IPS DF 6.9 (cell line): ENCODE results near the gene C8A.

Experiments used
- DNase-seq: peaks from one replicate; pipeline ENCODE4 v3.0.0-alpha.2; 2013; ENCODE audit warnings: low read depth, low spot score
- H3K27ac ChIP-seq: one replicate; pipeline ENCODE4 v1.5.1; 2013; ENCODE audit warnings: low read length, control low read depth
- H3K27me3 ChIP-seq: 2 replicates; pipeline ENCODE4 v1.6.1; 2013; ENCODE audit warnings: mild to moderate bottlenecking, low read length; ENCODE audit not compliant: control insufficient read depth, insufficient read depth
- H3K36me3 ChIP-seq: 2 replicates; pipeline ENCODE4 v1.6.1; 2013; ENCODE audit warnings: low read length; ENCODE audit not compliant: control insufficient read depth, insufficient read depth
- H3K4me1 ChIP-seq: 2 replicates; pipeline ENCODE4 v1.6.1; 2013; ENCODE audit warnings: low read length; ENCODE audit not compliant: control insufficient read depth, insufficient read depth
- H3K4me3 ChIP-seq: 2 replicates; pipeline ENCODE4 v1.5.1; 2013; ENCODE audit warnings: mild to moderate bottlenecking, low read length
- H3K9me3 ChIP-seq: 2 replicates; pipeline ENCODE4 v1.6.1; 2013; ENCODE audit warnings: low read length, inconsistent platforms; ENCODE audit not compliant: control insufficient read depth, insufficient read depth
- WGBS: extraction: QIAGEN DNeasy Blood & Tissue Kit; methylation state at CpG from one replicate; pipeline ENCODE4 v1.1.7; 2013; ENCODE audit warnings: mixed read lengths, missing lambda C conversion rate; ENCODE audit not compliant: insufficient read length, insufficient coverage; 5-methylcytosine and 5-hydroxymethylcytosine counted together

The C8A gene

DNA sequence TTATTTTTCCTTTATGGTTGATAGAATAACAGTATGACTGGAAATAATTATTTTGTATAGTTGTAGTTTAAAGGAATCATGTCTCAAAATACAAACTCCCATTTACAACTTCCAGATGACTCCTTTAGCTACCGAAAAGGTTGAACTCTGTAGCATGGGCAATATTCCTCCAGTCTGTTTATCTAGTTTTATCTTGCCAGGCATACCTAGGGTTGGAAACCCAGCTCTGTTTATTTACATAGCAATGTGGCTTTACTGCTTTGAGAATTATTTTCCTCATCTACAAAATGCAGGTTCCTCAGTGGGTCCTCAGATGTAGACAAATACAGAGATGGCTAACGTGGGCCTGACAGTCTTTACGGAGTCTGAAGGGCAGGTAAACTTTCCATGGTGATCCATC is 51.1 kb downstream of the C8A start:
- Histone ChIP-seq H3K27me3 (no peaks in the 10 kb centered on the region), H3K36me3 (no peaks in the 10 kb centered on the region), H3K4me3 (no peak overlapping the region), H3K9me3 (no peaks in the 10 kb centered on the region), H3K27ac (no peak overlapping the region), H3K4me1 (no peaks in the 10 kb centered on the region)
- no CpG with 5 or more reads among the region's 3 CpGs for WGBS
- DNase-seq, result no peak

DNA sequence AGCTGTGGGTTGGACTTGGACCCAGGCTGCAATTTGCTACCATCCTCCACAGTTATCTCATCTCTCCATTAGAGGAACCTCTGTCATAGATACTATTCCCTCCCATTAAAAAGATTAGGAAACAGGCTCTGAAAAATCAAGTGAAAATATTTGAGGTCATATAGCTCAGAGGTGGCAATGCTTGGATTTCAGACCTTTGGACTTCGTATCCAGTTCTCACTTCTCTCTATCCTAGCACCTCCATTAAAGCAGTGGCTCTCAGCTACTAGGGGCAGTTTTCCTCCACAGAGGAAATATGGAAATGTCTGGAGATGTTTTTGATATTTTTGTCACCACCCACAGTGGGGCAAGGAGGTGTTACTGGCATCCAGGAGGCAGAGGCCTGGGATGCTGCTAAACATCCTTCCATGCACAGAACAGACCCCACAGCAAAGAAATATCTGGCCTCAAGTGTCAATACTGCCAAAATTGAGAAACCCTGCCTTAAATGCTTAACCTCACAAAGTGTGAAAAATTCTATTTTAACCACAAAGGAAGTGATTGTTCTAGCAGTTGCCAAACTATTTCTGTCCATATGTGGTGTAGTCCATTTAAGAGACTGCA is 54.1 kb downstream of the C8A start:
- H3K36me3 ChIP-seq, result no peaks in the 10 kb centered on the region
- H3K4me3 ChIP-seq, result no peak overlapping the region
- WGBS, result no CpG with 5 or more reads among the region's 1 CpG
- H3K4me1 ChIP-seq, result no peaks in the 10 kb centered on the region
- no peak for DNase-seq
- H3K9me3 ChIP-seq, result no peaks in the 10 kb centered on the region
- H3K27ac ChIP-seq, result no peak overlapping the region
- H3K27me3 ChIP-seq, result no peaks in the 10 kb centered on the region

DNA sequence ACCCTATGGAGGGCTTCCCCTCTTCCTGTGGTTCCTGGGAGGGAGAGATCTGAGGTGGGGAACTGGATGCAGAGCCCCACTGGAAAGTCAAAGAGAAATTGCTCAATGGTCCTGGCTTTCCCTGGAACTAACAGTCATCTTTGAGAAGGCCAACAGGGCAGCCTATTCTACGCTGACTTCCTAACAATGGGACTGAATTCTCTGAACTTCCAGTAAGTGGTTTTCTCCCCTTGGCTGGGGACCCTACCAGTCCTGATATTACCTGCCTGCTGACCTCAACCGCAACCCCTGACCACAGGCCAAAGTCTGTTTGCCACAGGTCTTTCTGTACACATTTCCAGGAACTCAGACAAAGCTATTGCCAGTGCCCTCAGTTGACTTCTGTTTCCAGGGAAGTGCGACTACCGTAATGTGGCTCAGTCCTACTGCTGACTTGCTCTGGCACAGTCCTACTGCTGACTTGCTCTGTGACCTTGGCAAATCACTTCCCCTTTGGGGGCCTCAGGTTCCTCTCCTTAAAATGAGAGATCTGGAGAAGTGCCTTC is 55.9 kb downstream of the C8A start:
- DNase-seq, result no peak
- Histone ChIP-seq H3K27ac (no peak overlapping the region), H3K9me3 (no peaks in the 10 kb centered on the region), H3K4me1 (no peaks in the 10 kb centered on the region), H3K4me3 (no peak overlapping the region), H3K27me3 (no peaks in the 10 kb centered on the region), H3K36me3 (no peaks in the 10 kb centered on the region)
- no CpG with 5 or more reads among the region's 4 CpGs for WGBS

DNA sequence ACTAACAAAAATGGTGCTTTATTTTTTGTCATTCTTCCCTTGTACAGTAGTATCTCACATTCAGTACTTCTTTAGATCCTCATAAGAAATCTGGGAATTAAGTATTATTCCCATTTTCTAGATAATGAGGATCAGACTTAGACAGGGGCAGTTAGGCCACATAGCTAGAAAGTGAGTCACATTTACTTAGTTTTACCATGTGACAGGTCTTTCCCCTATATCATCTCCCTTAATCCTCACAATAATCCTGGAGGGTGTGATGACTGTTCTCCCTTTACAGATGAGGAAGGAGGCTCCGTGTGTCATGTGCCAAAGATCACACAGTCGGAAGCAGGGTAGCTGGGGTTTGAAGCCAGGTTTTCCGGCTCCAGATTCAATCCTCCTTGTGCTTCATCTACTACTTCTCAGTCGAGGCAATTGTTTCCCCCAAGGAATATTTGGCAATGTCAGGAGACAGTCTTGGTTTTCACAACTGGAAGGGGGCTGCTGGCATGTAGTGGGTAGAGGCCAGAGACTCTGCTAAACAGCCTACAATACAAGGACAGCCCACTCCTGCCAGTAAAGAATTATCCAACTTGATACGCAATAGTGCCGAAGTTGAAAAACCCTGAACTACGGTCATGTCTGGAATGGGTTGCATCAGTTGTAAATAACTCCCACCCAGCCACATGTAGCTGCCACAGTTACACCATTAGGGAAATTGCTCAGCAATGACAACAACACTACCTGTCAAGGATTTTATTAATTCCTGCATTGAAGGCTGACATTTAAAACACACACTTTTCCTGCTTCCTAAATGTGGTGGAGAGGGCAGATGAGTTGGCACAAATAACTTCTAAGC is 56.7 kb downstream of the C8A start:
- Histone ChIP-seq H3K27ac (no peak overlapping the region), H3K9me3 (no peaks in the 10 kb centered on the region), H3K27me3 (no peaks in the 10 kb centered on the region), H3K4me3 (no peak overlapping the region), H3K4me1 (no peaks in the 10 kb centered on the region), H3K36me3 (no peaks in the 10 kb centered on the region)
- DNase-seq, result no peak
- no CpG with 5 or more reads among the region's 7 CpGs for WGBS

DNA sequence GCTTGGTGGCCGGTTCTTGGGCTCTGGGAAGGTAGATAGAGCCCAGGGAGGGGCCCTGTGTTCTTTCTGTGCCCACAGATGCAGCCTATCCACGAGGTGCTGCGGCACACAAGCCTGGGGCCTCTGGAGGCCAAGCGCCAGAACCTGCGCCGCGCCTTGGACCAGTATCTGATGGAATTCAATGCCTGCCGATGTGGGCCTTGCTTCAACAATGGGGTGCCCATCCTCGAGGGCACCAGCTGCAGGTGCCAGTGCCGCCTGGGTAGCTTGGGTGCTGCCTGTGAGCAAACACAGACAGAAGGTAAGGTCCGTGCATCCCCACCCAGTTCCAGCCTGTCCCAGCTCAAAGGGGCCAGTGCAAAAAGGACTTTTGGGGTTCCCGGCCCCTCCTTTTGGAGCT is 57.7 kb downstream of the C8A start:
- H3K4me1 ChIP-seq, result no peaks in the 10 kb centered on the region
- H3K4me3 ChIP-seq, result no peak overlapping the region
- no peak overlapping the region for H3K27ac ChIP-seq
- no CpG with 5 or more reads among the region's 12 CpGs for WGBS
- no peak for DNase-seq
- H3K27me3 ChIP-seq, result no peaks in the 10 kb centered on the region
- H3K36me3 ChIP-seq, result no peaks in the 10 kb centered on the region
- no peaks in the 10 kb centered on the region for H3K9me3 ChIP-seq

DNA sequence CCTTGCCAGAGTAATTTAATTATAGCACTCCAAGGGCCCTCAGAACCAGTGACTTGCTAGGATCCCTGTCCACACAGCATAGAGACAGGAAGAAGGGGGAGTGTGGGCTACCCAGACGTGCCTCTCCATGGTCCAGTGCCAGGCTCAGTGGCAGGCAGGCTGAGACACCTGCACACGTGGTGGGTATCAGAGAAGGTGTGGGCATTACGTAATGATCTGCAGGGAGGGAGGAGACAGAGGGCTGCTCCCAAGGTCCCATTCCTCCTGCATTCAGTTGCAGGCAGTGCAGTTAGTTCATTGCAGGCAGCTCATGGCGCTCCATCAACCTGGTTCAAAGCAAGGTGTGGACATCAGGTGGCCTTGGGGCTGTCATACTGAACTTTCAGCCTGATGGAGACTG is 61.4 kb downstream of the C8A start:
- no peak overlapping the region for H3K27ac ChIP-seq
- H3K9me3 ChIP-seq, result no peaks in the 10 kb centered on the region
- H3K27me3 ChIP-seq, result no peaks in the 10 kb centered on the region
- no peaks in the 10 kb centered on the region for H3K36me3 ChIP-seq
- H3K4me1 ChIP-seq, result no peaks in the 10 kb centered on the region
- no peak for DNase-seq
- no peak overlapping the region for H3K4me3 ChIP-seq
- WGBS, result no CpG with 5 or more reads among the region's 4 CpGs

DNA sequence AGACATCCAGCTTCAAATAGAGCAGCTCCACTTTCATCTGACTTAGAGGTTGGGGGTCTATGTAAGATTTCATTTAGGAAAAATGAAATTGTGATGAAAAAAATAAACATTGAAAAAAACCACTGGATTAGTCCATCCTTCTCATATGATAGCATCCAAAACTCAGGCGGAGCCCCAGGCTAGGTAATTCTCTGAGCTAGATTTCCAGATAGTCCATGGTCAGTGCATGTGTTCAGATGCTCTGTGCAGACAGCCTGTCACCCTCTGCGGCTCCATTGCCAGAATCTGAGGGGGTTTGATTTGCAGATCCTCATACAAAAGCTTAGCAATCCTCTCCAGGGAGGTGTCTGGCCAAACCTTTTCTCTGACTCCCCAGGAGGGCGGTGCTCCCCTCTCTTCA is 62.0 kb downstream of the C8A start:
- Histone ChIP-seq H3K4me3 (no peak overlapping the region), H3K4me1 (no peaks in the 10 kb centered on the region), H3K27me3 (no peaks in the 10 kb centered on the region), H3K36me3 (no peaks in the 10 kb centered on the region), H3K27ac (no peak overlapping the region), H3K9me3 (no peaks in the 10 kb centered on the region)
- no CpG with 5 or more reads among the region's 3 CpGs for WGBS
- DNase-seq, result no peak

DNA sequence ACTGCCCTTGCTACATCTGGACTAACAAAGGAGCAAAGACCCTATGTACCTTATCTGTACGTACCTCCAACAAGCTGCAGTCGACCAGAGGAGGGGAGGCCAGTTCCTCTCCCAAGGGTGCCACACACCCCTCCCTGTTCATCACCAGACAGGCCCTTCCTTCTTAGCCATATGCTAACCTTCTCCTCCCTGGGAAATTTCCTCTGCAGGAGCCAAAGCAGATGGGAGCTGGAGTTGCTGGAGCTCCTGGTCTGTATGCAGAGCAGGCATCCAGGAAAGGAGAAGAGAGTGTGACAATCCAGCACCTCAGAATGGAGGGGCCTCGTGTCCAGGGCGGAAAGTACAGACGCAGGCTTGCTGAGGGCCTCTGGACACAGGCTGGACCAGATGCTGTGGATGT is 62.8 kb downstream of the C8A start:
- Histone ChIP-seq H3K27me3 (no peaks in the 10 kb centered on the region), H3K4me1 (no peaks in the 10 kb centered on the region), H3K4me3 (no peak overlapping the region), H3K36me3 (no peaks in the 10 kb centered on the region), H3K27ac (no peak overlapping the region), H3K9me3 (no peaks in the 10 kb centered on the region)
- WGBS, result no CpG with 5 or more reads among the region's 5 CpGs
- DNase-seq, result no peak

DNA sequence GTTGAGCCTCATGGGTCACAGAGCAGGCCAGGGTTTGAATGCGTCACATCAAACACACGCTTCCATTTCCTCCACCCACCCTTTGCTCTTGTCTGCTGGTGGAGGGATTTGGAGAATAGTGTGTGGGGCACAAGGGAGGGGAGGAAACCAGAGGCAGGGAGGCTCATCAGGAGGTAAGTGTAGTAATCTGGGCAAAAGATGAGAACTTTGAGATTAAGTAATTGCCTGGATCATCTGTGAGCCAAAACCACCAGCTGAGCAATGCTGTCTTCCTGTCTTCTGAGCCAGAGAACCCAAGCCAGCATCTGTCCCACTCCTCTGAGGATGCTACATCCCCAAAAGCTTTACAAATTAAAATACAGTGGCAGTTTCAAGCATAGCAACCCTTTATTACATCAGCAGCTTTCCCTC is 66.0 kb downstream of the C8A start:
- H3K4me1 ChIP-seq, result no peaks in the 10 kb centered on the region; the same call in 1 of the 2 replicates
- no peak for DNase-seq
- H3K4me3 ChIP-seq, result no peak overlapping the region
- no peaks in the 10 kb centered on the region for H3K36me3 ChIP-seq
- WGBS, result no CpG with 5 or more reads among the region's 2 CpGs
- H3K27ac ChIP-seq, result no peak overlapping the region
- H3K27me3 ChIP-seq, result no peaks in the 10 kb centered on the region
- no peaks in the 10 kb centered on the region for H3K9me3 ChIP-seq

DNA sequence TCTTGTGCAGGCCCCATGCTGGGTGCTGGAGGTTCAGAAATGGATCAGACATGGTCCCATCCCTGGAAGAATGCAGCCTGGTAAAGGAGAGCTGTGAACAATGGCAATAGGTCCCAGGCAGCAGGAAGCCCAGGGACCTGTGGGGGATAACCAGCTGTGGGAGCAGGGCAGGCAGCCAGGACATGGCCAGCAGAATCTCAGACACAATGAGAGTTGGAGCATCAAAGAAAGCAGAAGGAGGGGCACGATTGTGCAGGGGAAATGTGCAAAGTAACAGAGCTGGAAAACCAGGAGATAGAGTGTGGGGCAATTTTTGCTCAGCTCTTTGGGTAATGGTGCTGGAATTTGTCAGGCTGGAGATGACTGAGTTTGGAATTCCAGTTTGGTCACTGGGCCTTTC is 66.9 kb downstream of the C8A start:
- H3K4me1 ChIP-seq, result no peaks in the 10 kb centered on the region; the same call in 1 of the 2 replicates
- H3K27me3 ChIP-seq, result no peaks in the 10 kb centered on the region
- DNase-seq, result no peak
- no peak overlapping the region for H3K27ac ChIP-seq
- no peaks in the 10 kb centered on the region for H3K36me3 ChIP-seq
- no CpG with 5 or more reads among the region's 1 CpG for WGBS
- no peaks in the 10 kb centered on the region for H3K9me3 ChIP-seq
- no peak overlapping the region for H3K4me3 ChIP-seq
